Measurements from ENCODE around the gene CRISP2. TPM values are rescaled to one million over a fixed set of nuclear protein-coding genes. Genes with fewer than 3 reads are reported as not detected.

The CRISP2 gene
- total RNA-seq, 1 donor from 2014 or later, result 0.06 TPM

DNA sequence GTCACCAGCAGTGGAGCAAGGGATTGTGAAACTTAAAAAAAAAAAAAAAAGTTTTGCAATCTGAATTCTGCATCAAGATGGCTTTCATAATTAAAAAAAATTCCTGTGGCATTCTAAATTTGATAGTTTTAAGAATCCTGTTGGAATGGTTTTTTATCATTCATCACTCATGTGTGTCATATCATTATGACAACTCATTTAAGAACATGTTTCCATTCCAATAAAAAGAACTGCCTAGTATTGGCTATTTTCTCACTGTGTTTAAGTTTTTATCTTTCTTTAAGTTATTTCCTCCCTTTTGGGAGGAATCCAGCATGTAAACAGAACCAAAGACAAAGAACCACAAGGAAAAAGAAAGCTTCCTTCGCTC, 50.5 kb downstream of the CRISP2 start:
- TF ChIP-seq, protein P1, sequence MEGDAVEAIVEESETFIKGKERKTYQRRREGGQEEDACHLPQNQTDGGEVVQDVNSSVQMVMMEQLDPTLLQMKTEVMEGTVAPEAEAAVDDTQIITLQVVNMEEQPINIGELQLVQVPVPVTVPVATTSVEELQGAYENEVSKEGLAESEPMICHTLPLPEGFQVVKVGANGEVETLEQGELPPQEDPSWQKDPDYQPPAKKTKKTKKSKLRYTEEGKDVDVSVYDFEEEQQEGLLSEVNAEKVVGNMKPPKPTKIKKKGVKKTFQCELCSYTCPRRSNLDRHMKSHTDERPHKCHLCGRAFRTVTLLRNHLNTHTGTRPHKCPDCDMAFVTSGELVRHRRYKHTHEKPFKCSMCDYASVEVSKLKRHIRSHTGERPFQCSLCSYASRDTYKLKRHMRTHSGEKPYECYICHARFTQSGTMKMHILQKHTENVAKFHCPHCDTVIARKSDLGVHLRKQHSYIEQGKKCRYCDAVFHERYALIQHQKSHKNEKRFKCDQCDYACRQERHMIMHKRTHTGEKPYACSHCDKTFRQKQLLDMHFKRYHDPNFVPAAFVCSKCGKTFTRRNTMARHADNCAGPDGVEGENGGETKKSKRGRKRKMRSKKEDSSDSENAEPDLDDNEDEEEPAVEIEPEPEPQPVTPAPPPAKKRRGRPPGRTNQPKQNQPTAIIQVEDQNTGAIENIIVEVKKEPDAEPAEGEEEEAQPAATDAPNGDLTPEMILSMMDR (conservative IDR thresholded peaks at IDR 0.05; ENCODE audit: low read depth, low read length), result no peak
- H3K4me3 ChIP-seq (ENCODE audit: low read depth, low read length), result no peak overlapping the region
- DNase-seq (ENCODE audit: low read depth), result no peak

DNA sequence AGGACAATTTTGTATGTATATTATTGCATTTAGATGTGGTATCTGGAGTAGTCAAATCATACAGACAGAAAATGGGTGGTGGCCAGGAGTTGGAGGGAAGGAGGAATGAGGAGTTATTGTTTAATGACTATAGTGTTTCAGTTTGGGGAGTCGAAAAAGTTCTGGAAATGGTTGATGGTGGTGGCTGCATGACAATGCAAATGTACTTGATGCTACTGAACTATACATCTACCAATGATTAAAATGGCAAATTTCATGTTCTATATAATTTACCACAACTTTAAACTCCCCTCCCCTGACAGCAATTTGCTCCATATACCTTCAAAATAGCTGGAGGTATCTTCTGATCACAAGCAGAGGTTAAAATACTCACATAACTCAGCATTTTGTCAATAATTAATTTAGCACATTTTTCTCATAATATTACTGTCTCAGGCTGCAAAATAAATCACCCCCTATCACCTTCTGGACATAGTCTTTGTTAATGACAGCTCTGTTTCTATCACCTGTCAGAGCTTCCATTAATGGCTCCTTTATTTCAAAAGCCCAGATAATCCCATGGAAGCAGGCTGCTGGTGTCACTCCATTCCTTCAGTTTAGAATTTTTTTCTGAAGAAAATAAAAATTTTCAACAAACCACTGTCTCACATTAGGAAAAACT, 51.0 kb downstream of the CRISP2 start:
- TF ChIP-seq, protein P1 (conservative IDR thresholded peaks at IDR 0.05; ENCODE audit: low read depth, low read length), result no peak
- H3K4me3 ChIP-seq (ENCODE audit: low read depth, low read length), result no peak overlapping the region
- no peak for DNase-seq (ENCODE audit: low read depth)

DNA sequence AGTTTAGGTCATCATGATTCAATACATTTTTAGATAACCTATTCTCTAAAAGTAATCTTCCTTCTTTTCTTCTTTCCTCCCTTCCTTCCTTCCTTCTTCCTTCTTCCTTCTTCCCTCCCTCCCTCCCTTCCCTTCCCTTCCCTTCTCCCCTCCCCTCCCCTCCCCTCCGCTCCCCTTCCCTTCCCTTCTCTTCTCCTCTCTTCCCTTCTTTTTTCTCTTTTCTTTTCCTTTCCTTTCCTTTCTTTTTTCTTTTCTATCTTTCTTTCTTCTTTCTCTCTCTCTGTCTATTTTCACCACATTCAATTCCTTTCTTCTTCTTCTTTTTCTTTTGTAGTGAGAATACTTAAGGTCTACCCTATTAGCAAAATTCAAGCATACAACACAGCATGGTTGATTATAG, 59.4 kb downstream of the CRISP2 start:
- no peak for DNase-seq (ENCODE audit: low read depth)
- TF ChIP-seq, protein P1 (conservative IDR thresholded peaks at IDR 0.05; ENCODE audit: low read depth, low read length), result no peak
- H3K4me3 ChIP-seq (ENCODE audit: low read depth, low read length), result no peak overlapping the region

DNA sequence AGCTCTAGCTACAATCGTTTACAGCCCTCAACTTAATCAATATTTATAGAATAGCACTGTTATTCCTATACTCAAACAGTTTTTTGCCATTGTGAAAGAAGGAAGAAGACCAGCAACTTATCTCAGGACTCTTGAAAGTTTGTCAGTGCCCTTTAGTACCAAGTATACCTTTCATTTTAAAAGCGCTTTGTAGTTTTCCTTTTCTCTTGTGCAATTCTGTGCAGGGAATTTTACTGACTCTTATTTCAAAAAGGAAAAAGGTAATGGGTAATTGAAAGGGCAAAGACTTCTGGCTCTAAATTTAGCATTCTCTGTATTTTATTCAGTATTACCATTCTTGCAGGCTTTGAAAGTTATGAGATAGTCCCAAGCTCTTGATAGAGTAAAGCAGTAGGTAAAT, 59.9 kb downstream of the CRISP2 start:
- TF ChIP-seq, protein P1 (conservative IDR thresholded peaks at IDR 0.05; ENCODE audit: low read depth, low read length), result no peak
- DNase-seq (ENCODE audit: low read depth), result no peak
- H3K4me3 ChIP-seq (ENCODE audit: low read depth, low read length), result no peak overlapping the region

DNA sequence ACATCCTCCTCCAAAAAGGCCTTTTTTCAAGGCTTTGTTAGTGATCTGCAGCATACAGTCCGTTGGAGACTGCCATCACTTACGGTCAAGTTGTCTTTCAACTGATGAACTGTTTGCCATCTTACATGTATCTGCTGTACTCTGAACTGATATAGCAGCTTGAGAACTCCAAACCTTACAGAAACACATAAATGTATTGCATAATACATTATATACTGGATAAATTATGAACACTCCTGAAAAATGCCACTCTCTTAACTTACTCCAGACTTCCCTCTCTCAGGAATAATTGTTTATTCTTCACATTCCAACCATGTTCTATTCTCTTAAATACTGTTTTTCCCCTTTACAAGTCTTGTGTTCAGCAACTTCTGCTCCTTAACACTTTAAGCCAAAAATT, 62.1 kb downstream of the CRISP2 start:
- TF ChIP-seq, protein P1 (conservative IDR thresholded peaks at IDR 0.05; ENCODE audit: low read depth, low read length), result no peak
- DNase-seq (ENCODE audit: low read depth), result no peak
- H3K4me3 ChIP-seq (ENCODE audit: low read depth, low read length), result no peak overlapping the region

DNA sequence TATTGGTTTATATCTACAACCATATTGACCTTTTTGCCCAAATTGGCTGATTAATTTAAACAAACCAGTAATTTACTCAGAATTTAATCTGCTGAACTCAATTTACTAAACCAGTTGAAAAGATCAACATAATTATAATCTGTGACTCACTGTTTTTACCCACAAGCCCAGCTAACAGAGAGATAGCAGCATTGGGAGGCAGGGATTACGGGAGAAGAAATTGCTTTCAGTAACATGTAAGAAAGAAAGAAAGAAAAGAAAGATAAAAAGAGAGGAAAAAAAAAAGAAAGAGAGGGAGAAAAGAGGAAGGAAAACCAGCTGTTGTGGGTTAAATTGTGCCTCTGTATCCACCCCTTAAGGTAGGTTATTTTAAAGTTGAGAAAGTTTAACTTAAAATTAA, 63.4 kb downstream of the CRISP2 start:
- no peak for DNase-seq (ENCODE audit: low read depth)
- no peak overlapping the region for H3K4me3 ChIP-seq (ENCODE audit: low read depth, low read length)
- TF ChIP-seq, protein P1 (conservative IDR thresholded peaks at IDR 0.05; ENCODE audit: low read depth, low read length), result no peak

DNA sequence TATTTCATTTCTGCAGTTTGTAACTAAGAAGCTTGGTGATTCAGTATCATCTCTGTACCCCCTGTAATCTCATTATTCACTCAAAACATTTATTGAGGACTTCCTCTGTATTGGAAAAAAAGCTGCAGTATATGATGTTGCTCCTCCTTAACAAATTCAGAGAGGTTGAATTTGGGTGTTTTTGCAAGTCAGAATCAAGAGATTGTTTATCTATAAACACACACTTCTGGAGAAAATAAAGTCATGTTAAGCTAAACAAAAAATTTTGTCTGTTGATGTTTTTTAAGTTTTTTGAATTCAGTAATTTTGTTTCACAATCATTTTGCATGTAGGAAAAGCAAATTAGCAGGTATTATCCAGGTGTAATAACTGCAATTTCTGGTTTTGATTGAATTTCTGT, 65.3 kb downstream of the CRISP2 start:
- H3K4me3 ChIP-seq (ENCODE audit: low read depth, low read length), result no peak overlapping the region
- no peak for DNase-seq (ENCODE audit: low read depth)
- TF ChIP-seq, protein P1 (conservative IDR thresholded peaks at IDR 0.05; ENCODE audit: low read depth, low read length), result no peak
